ENCODE data around the gene ABLIM3. TPM values are rescaled to one million over a fixed set of nuclear protein-coding genes. Genes with fewer than 3 reads are reported as not detected.

ABLIM3 gene
- total RNA-seq, 1 donor = 32.8 TPM

- TF ChIP-seq, protein P1, sequence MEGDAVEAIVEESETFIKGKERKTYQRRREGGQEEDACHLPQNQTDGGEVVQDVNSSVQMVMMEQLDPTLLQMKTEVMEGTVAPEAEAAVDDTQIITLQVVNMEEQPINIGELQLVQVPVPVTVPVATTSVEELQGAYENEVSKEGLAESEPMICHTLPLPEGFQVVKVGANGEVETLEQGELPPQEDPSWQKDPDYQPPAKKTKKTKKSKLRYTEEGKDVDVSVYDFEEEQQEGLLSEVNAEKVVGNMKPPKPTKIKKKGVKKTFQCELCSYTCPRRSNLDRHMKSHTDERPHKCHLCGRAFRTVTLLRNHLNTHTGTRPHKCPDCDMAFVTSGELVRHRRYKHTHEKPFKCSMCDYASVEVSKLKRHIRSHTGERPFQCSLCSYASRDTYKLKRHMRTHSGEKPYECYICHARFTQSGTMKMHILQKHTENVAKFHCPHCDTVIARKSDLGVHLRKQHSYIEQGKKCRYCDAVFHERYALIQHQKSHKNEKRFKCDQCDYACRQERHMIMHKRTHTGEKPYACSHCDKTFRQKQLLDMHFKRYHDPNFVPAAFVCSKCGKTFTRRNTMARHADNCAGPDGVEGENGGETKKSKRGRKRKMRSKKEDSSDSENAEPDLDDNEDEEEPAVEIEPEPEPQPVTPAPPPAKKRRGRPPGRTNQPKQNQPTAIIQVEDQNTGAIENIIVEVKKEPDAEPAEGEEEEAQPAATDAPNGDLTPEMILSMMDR (IDR thresholded peaks at IDR 0.05; ENCODE audit: insufficient read depth, low read depth, low read length) = no peak
- DNase-seq (ENCODE audit: low read depth) = no peak
- no peak overlapping the region for H3K4me3 ChIP-seq (ENCODE audit: low read depth, low read length)
These were observed 18.1 kb upstream of the ABLIM3 start for GRCh38 chr5:149123211-149123610.

- no peak overlapping the region for H3K4me3 ChIP-seq (ENCODE audit: low read depth, low read length)
- TF ChIP-seq, protein P1 (IDR thresholded peaks at IDR 0.05; ENCODE audit: insufficient read depth, low read depth, low read length) = peak; percentile 38
- no peak for DNase-seq (ENCODE audit: low read depth)
These were observed 15.9 kb upstream of the ABLIM3 start for GRCh38 chr5:149125386-149125891.

GRCh38 chr5:149126906-149127305 is 14.4 kb upstream of the ABLIM3 start:
- TF ChIP-seq, protein P1 (IDR thresholded peaks at IDR 0.05; ENCODE audit: insufficient read depth, low read depth, low read length) = no peak
- no peak overlapping the region for H3K4me3 ChIP-seq (ENCODE audit: low read depth, low read length)
- no peak for DNase-seq (ENCODE audit: low read depth)

GRCh38 chr5:149127394-149127955 is 13.8 kb upstream of the ABLIM3 start:
- TF ChIP-seq, protein P1 (IDR thresholded peaks at IDR 0.05; ENCODE audit: insufficient read depth, low read depth, low read length) = no peak
- DNase-seq (ENCODE audit: low read depth) = no peak
- no peak overlapping the region for H3K4me3 ChIP-seq (ENCODE audit: low read depth, low read length)

- H3K4me3 ChIP-seq (ENCODE audit: low read depth, low read length) = no peak overlapping the region
- DNase-seq (ENCODE audit: low read depth) = no peak
- TF ChIP-seq, protein P1 (IDR thresholded peaks at IDR 0.05; ENCODE audit: insufficient read depth, low read depth, low read length) = peak; percentile 97
These were observed 13.0 kb upstream of the ABLIM3 start for GRCh38 chr5:149128023-149128875.

GRCh38 chr5:149129181-149129580 is 12.1 kb upstream of the ABLIM3 start:
- DNase-seq (ENCODE audit: low read depth) = no peak
- TF ChIP-seq, protein P1 (IDR thresholded peaks at IDR 0.05; ENCODE audit: insufficient read depth, low read depth, low read length) = no peak
- H3K4me3 ChIP-seq (ENCODE audit: low read depth, low read length) = no peak overlapping the region

All from fibroblast of villous mesenchyme (primary cell).